Neural crest cell (in vitro differentiated cells): ENCODE results near the gene CYP27A1. TPM values are rescaled to one million over a fixed set of nuclear protein-coding genes. Genes with fewer than 3 reads are reported as not detected.

Experiments used
- DNase-seq: peaks from one replicate; pipeline ENCODE4 v3.0.0; 2021; ENCODE audit warnings: low read depth, mixed read lengths, low spot score
- H3K27ac Mint-ChIP-seq: one replicate; pipeline ENCODE4 v1.8.0; 2021; ENCODE audit warnings: mild to moderate bottlenecking, mixed read lengths; ENCODE audit not compliant: unreplicated experiment
- H3K27me3 Mint-ChIP-seq: 2 replicates; pipeline ENCODE4 v1.8.0; 2021; ENCODE audit warnings: low read depth, mild to moderate bottlenecking, mixed read lengths
- H3K36me3 Mint-ChIP-seq: 2 replicates; pipeline ENCODE4 v1.8.0; 2021; ENCODE audit warnings: low read depth, mild to moderate bottlenecking, mixed read lengths
- H3K4me1 Mint-ChIP-seq: 2 replicates; pipeline ENCODE4 v1.8.0; 2021; ENCODE audit warnings: mixed read lengths
- H3K4me3 Mint-ChIP-seq: one replicate; pipeline ENCODE4 v1.8.0; 2021; ENCODE audit warnings: mild to moderate bottlenecking, mixed read lengths
- H3K9me3 Mint-ChIP-seq: 2 replicates; pipeline ENCODE4 v1.8.0; 2021; ENCODE audit warnings: mixed read lengths
- total RNA-seq: library from RNA; stranded (reverse); gene quantifications from 2 replicates; pipeline ENCODE4 v1.2.1, GENCODE V29; 2021
- TF ChIP-seq, protein P1 (sequence below): fragments of 200-600 bp; sonication (generic); conservative IDR thresholded peaks from 2 replicates; pipeline ENCODE4 v1.5.0; 2021; ENCODE audit warnings: antibody characterized with exemption, mild to moderate bottlenecking

The CYP27A1 gene
- total RNA-seq, 1 donor from 2014 or later: 3.2 TPM

DNA sequence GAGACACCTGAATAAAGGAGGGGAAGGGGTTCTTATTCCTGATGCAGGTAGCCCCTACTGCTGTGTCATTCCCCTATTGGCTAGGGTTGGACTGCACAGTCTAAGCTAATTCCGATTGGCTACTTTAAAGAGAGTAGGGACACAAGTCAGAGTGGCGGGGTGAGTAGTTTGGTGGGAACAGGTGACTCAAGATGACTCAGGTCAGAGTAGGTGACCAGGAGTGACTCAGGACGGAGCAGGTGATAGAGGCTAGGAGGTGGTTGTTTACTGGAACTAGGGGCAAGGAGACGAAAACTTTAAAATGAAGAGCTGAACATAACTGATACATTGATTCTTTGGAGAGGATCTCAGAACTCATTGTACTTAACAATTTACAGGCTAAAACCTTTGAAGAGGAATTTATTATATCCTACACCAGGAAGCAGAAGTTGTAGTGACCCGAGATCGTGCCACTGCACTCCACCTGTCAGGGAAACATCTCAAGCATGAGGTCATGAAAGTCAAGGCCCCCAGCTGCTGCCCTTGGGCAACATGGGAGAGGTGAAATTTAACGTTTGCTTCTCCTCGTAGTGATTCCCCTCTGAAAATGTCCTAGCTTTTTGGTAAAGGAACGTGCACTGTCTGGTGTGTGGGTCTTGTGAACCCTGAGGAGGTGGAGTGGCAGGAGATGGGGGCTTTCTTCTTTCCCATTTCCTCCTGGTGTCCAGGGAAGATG lies 4.5 kb upstream of the CYP27A1 start:
- TF ChIP-seq, protein P1, sequence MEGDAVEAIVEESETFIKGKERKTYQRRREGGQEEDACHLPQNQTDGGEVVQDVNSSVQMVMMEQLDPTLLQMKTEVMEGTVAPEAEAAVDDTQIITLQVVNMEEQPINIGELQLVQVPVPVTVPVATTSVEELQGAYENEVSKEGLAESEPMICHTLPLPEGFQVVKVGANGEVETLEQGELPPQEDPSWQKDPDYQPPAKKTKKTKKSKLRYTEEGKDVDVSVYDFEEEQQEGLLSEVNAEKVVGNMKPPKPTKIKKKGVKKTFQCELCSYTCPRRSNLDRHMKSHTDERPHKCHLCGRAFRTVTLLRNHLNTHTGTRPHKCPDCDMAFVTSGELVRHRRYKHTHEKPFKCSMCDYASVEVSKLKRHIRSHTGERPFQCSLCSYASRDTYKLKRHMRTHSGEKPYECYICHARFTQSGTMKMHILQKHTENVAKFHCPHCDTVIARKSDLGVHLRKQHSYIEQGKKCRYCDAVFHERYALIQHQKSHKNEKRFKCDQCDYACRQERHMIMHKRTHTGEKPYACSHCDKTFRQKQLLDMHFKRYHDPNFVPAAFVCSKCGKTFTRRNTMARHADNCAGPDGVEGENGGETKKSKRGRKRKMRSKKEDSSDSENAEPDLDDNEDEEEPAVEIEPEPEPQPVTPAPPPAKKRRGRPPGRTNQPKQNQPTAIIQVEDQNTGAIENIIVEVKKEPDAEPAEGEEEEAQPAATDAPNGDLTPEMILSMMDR: no peak
- Mint-ChIP-seq H3K27ac (no peak overlapping the region), H3K27me3 (peaks cover 14% of the 10 kb centered on the region), H3K9me3 (peaks cover 6% of the 10 kb centered on the region), H3K4me3 (no peak overlapping the region), H3K36me3 (peaks cover 22% of the 10 kb centered on the region), H3K4me1 (peaks cover 19% of the 10 kb centered on the region)
- DNase-seq: no peak

DNA sequence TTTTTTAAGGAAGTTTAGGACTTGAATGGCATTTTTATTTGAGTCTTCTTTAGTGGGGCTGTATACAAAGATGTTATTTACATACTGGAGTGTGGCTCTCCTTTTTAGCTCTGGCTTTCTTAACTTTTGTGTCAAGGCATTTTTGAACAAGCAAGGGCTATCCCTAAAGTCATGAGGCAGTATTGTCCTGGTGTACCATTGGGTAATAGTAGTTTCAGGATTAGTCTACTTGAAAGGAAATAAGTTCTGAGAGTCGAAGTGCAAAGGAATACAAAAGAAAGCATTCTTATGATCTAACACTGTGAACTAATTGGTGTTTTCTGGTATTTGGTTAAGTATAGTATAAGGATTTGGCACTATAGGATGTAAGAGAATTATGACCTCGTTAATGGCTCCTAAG lies 1.9 kb upstream of the CYP27A1 start:
- TF ChIP-seq, protein P1: no peak

GRCh38 chr2:218780851-218781690 lies 876 bp upstream of the CYP27A1 start:
- no peak for DNase-seq
- Mint-ChIP-seq H3K9me3 (peaks cover 5% of the 10 kb centered on the region), H3K27ac (no peak overlapping the region), H3K4me1 (peaks cover 22% of the 10 kb centered on the region), H3K36me3 (peaks cover 9% of the 10 kb centered on the region), H3K4me3 (peak overlapping the region; percentile 78), H3K27me3 (peaks cover 28% of the 10 kb centered on the region)
- TF ChIP-seq, protein P1: no peak

More for the DNA sequence above, 1.9 kb upstream of the CYP27A1 start:
- peaks cover 28% of the 10 kb centered on the region for H3K27me3 Mint-ChIP-seq
- peaks cover 22% of the 10 kb centered on the region for H3K4me1 Mint-ChIP-seq
- H3K9me3 Mint-ChIP-seq: peaks cover 6% of the 10 kb centered on the region
- H3K36me3 Mint-ChIP-seq: peaks cover 14% of the 10 kb centered on the region
- H3K27ac Mint-ChIP-seq: no peak overlapping the region
- H3K4me3 Mint-ChIP-seq: peak overlapping the region; percentile 32
- DNase-seq: no peak

- DNase-seq: no peak
- H3K4me1 Mint-ChIP-seq: peaks cover 22% of the 10 kb centered on the region
- peaks cover 3% of the 10 kb centered on the region for H3K36me3 Mint-ChIP-seq
- H3K27ac Mint-ChIP-seq: no peak overlapping the region
- H3K9me3 Mint-ChIP-seq: no peaks in the 10 kb centered on the region
- TF ChIP-seq, protein P1: no peak
- peaks cover 28% of the 10 kb centered on the region for H3K27me3 Mint-ChIP-seq
- peak overlapping the region; percentile 62 for H3K4me3 Mint-ChIP-seq
These were observed 539 bp downstream of the CYP27A1 start for GRCh38 chr2:218782528-218782844.

- peaks cover 28% of the 10 kb centered on the region for H3K27me3 Mint-ChIP-seq
- H3K4me1 Mint-ChIP-seq: peaks cover 22% of the 10 kb centered on the region
- TF ChIP-seq, protein P1: no peak
These were observed 1.7 kb downstream of the CYP27A1 start for GRCh38 chr2:218783688-218784087.

More at GRCh38 chr2:218783688-218784087, 1.7 kb downstream of the CYP27A1 start:
- peak overlapping the region; percentile 31 for H3K4me3 Mint-ChIP-seq
- no peak overlapping the region for H3K27ac Mint-ChIP-seq
- no peaks in the 10 kb centered on the region for H3K9me3 Mint-ChIP-seq
- DNase-seq: no peak
- H3K36me3 Mint-ChIP-seq: peaks cover 2% of the 10 kb centered on the region
